HG02798 (cell line): ENCODE data around the gene SCRN1.
"Not testable (repeated sequence)": the region's sequence is repeated elsewhere in the genome, so short reads cannot be mapped to it uniquely, and the experiment has no call there.

Source experiments
- ATAC-seq: cut with Tn5 transposase; IDR thresholded peaks from one replicate; pipeline ENCODE4 v1.9.1; 2021; ENCODE audit warnings: mild to moderate bottlenecking; ENCODE audit not compliant: unreplicated experiment, poor library complexity

Gene SCRN1

GRCh38 chr7:29971566-29972314 lies 17.9 kb downstream of the SCRN1 start:
- no peak for ATAC-seq

GRCh38 chr7:29970158-29970557 lies 19.4 kb downstream of the SCRN1 start:
- ATAC-seq: no peak

GRCh38 chr7:29969738-29970137 lies 19.9 kb downstream of the SCRN1 start:
- no peak for ATAC-seq

- no peak for ATAC-seq
Observed at GRCh38 chr7:29968683-29969395, 20.8 kb downstream of the SCRN1 start.

- ATAC-seq: no peak
Observed at GRCh38 chr7:29965030-29965429, 24.6 kb downstream of the SCRN1 start.

GRCh38 chr7:29962035-29962434 lies 27.6 kb downstream of the SCRN1 start:
- ATAC-seq: no peak

GRCh38 chr7:29961611-29962010 lies 28.0 kb downstream of the SCRN1 start:
- not testable (repeated sequence) for ATAC-seq

GRCh38 chr7:29958667-29959358 lies 30.8 kb downstream of the SCRN1 start:
- no peak for ATAC-seq

GRCh38 chr7:29957521-29958310 lies 31.9 kb downstream of the SCRN1 start:
- no peak for ATAC-seq

GRCh38 chr7:29956487-29956836 lies 33.1 kb downstream of the SCRN1 start:
- peak; percentile 12 for ATAC-seq

- peak; percentile 73 for ATAC-seq
Observed at GRCh38 chr7:29955799-29956486, 33.7 kb downstream of the SCRN1 start.

GRCh38 chr7:29955075-29955792 lies 34.4 kb downstream of the SCRN1 start:
- no peak for ATAC-seq

GRCh38 chr7:29953726-29954347 lies 35.8 kb downstream of the SCRN1 start:
- no peak for ATAC-seq

- ATAC-seq: no peak
Observed at GRCh38 chr7:29951206-29951605, 38.4 kb downstream of the SCRN1 start.

GRCh38 chr7:29950480-29950879 lies 39.1 kb downstream of the SCRN1 start:
- ATAC-seq: no peak

- ATAC-seq: no peak
Observed at GRCh38 chr7:29948587-29948986, 41.0 kb downstream of the SCRN1 start.

- ATAC-seq: no peak
Observed at GRCh38 chr7:29946428-29947186, 43.0 kb downstream of the SCRN1 start.

GRCh38 chr7:29945259-29945809 lies 44.3 kb downstream of the SCRN1 start:
- ATAC-seq: no peak
